DMS 273 treated with DMSO at 0.1 percent for 48 hours (cell line): ENCODE results near the gene FCER2.

Experiments used
- DNase-seq: peaks from one replicate; lab custom pipeline; 2025; lab: John Stamatoyannopoulos, UW

The FCER2 gene

GRCh38 chr19:7733376-7733775 is 31.4 kb upstream of the FCER2 start:
- DNase-seq, result no peak

DNA sequence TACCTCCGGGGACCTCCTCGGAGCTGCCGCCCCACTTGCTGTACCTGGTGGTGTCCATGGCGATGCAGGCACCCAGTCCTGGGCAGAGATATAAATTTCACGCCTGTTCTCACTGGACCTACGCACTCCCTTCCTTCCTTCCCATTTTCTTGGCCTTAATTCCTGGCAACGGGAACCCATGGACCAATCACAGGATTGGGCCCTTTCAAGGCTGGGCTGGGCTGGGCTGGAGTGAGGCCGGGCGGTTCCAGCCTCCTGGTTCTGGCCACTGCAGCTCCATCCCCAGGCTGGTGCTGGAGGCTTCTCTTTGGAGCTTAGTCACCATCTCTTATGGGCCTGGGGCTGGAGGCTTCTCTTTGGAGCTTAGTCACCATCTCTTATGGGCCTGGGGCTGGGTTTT is 30.1 kb upstream of the FCER2 start, which contains the start of gene CLEC4G:
Gene CLEC4G (minus strand): TSS at position 66 of the 400 bp plus-strand sequence. CDS start 8 bp downstream, at position 58.
- no peak for DNase-seq

GRCh38 chr19:7731615-7732014 is 29.7 kb upstream of the FCER2 start:
- DNase-seq, result no peak

GRCh38 chr19:7731218-7731595 is 29.3 kb upstream of the FCER2 start:
- DNase-seq, result no peak

DNA sequence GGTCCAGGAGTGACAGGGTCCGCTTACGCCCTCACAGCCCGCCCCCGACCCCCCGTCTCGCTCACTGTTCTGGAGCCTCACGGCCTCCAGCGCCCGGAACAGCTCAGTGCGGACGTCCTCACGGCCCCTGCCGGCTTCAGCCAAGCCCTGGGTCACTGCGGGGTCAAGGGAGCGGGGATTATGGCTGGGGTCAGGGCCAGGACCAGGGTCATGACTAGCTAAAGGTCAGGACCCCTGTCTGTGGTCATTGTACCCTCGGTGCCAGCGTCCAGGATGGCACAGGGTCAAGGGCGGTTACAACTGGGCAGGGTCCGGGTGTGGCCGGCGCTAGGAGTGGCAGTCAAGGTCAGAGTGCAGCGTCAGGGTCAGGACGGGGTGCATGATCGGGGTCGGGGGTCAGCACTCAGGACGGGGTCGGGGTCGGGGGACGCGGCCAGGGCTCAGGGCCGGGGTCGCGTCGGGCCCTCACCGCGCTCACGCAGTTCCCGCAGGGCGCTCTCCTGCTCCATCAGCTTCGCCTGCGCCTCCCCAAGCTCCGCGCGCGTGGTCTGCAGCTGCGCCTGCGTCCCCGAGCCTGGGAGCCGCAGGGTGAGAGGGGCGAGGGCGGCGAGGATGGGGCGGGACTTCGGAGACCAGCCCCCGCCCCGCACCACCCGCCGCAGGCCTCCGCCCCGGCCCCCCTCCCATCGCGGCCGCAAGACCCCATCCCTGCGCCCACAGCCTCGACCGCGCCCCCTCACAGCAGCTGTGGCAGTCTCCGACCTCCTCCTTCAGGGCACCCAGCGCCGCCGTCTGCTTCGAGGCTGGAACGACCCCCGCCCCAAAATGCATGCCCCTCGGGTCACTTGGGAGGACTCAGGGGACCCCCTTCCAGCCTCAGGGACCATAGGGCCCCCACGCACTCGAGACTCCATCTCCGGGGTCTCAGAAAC is 28.6 kb upstream of the FCER2 start:
- DNase-seq, result no peak

GRCh38 chr19:7729831-7730285 is 27.9 kb upstream of the FCER2 start:
- no peak for DNase-seq

DNA sequence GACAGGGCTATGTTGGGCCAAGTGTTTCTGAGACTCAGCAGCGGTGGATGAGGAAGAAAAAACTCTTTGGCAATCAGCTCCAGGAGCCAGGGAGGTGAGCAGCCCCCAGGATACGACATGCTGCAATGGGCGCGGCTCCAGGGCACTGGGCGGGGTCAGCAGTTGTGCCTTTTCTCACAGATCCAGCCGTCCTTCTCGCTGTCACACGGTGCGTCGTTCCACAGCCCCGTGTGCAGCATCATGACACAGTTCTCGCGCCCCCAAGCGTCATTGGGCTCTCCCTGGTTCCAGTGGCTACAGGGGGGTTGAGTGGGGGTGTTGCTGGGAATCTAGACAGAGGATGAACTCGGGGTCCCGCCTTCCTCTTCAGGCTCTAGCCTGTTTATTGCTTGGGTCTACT is 27.3 kb upstream of the FCER2 start:
- no peak for DNase-seq

DNA sequence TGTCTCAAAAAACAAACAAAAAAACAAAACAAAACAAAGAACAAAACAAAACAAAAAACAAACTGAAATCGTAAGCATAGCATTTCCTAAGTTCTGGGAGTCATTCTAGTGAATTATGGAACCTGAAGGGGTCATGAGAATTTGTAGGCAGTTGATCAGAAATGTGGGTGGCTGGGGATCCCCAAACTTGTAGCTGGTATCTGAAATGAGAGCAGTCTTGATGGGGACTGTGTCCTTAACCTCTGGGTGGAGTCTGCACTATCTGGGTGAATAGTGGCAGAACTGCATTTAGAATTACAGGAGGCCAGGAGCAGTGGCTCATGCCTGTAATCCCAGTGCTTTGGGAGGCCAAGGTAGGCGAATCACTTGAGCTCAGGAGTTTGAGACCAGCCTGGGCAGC is 23.9 kb upstream of the FCER2 start:
- no peak for DNase-seq

- no peak for DNase-seq
These were observed 20.3 kb upstream of the FCER2 start for GRCh38 chr19:7722231-7722651.

GRCh38 chr19:7720351-7720750 is 18.4 kb upstream of the FCER2 start:
- DNase-seq, result no peak

DNA sequence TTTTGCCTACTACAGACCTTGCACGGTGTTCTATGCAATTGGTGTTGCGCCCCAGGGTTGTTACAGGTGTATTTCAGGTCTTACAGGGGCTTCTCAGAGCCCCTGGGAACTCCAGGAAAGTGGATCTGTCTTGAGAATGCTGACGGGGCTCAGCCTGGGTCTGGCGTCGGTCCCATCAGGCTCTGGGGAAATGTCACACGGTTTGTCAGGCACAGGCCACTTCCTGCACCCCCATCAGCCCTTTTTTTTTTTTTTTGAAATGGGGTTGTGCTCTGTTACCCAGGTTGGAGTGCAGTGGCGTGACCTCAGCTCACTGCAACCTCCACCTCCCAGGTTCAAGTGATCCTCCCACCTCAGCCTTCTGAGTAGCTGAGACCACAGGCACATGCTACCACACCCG is 16.7 kb upstream of the FCER2 start:
- no peak for DNase-seq

GRCh38 chr19:7716762-7717161 is 14.8 kb upstream of the FCER2 start:
- DNase-seq, result no peak

- DNase-seq, result no peak
These were observed 13.7 kb upstream of the FCER2 start for GRCh38 chr19:7715671-7716070.

GRCh38 chr19:7710616-7711015 is 8.7 kb upstream of the FCER2 start:
- DNase-seq, result no peak

GRCh38 chr19:7709932-7710460 is 8.1 kb upstream of the FCER2 start:
- no peak for DNase-seq

DNA sequence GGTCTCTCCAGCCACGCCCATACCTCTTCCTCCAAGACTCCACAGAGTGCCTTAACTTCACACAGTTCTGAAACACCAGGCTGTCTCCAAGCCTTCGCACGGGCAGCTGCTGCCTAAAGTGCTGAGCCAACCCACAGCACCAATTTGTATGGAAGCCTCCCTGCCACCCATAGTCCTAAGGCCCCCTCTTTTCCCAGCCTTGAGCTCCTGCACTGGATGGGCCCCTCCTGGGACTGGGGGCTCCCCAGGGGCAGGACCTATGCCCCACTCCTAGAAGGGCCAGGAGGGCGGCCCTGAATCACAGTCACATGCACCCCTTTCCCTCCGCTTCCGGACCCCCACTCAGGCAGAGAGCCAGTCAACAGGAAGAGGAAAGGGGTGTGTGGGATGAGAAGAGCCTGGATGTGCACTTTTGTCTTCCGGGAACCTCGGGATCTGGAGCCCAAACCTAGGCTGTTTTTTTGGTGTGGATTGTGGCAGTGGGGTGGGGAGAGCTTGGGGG is 5.1 kb upstream of the FCER2 start:
- DNase-seq, result no peak

DNA sequence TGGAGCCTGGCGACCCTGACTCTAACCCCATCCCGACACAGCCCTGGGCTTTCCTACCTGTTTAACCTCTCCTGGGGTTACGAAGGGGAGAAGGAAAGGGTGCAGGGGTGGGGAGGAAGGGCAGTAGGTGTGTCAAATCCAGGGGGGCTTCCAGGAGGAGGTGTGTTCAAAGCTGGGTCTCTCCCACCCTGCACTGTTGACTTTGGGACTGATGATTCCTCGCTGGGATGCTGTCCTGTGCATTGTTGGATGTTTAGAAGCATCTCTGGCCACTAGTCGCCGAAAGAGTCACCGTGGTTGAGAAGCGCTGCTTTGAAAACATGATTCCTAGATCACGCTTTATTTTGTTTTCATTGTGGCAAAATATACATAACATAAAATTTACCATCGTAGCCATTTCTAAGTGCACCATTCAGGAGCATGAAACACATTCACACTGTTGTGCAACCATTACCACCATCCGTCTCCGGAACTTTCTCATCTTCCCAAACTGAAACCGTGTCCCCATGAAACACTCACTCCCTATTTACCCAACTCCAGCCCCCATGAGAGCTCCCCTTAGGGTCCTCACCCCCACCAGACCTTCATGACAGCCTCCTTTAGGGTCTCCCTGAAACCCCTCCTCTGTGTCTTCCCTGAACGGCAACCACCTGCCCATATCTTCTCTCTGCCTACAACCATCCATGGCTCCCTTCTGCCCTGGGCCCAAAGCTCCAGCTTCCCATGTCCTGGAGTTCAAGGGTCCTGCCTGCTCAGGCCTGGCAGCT is 4.4 kb upstream of the FCER2 start:
- DNase-seq, result no peak

DNA sequence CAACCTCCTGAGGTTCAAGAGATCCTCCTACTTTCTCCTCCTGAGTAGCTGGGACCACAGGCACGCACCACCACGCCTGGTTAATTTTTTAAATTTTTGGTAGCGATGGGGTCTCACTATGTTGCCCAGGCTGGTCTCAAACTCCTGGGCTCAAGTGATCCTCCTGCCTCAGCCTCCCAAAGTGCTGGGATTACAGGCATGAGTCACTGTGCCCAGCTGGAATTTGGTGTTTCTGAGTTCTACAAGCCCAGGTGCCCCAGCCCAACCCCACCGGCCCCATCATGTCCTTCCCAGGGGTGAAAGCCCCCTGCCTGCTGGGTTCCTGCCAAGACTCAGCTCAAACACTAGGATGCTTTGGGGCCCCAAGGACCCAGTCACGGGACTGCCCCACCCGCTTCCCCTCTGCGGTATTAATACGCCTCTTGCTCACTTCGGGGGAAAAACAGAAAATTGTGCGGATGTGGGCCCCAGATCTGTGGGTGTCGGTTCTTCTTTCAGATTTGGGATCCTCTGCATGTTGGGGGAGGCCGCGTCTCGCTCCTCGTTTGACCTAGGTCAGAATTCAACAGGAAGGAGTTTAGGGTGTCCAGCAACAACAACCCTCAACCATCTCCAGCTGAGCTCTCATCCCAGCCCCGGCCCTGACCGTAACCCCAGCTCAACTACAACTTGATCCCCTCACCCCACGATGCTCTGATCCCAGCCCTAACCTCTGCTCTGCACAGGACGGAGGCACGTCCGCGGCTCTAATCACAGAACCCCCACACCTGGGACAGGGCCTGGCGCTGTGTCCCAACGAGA is 3.7 kb upstream of the FCER2 start:
- DNase-seq, result no peak

DNA sequence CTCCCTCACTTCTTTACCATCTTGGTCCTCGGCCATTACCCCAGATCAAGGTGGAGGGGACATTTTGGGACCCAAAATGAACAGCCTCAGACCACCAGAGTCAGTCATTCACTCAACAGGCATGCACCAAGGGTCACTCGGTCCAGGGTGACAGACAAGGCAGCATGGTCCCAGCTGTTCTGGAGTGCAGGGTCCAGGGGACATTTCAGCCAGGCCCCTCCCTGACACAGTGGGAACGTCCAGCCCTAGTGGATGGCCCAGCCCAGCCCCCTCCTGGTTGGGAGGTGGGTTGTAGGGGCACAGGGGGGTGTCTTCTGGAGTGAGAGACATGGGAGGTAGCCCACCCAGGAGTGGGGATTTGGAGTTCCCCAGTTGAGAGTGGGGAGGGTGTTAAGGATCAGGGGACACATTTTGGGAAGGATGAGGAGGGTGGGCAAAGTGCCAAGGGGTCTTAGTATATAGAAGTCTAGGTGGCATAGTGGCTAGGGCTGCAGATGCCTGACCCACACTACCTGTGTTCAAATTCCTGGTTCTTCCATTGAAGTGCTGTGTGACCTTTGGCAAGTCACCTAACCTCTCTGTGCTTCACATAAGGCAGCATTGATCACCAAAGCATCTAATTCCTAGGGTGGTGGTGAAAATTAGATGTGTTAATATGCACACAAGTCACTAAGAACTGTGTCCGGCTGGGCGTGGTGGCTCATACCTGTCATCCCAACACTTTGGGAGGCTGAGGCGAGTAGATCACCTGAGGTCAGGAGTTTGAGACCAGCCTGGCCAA is 2.5 kb upstream of the FCER2 start:
- DNase-seq, result no peak

GRCh38 chr19:7703332-7703731 is 1.4 kb upstream of the FCER2 start:
- DNase-seq, result no peak
